K562 (cell line): ENCODE measurements around the gene HTRA3. TPM values are rescaled to one million over a fixed set of nuclear protein-coding genes. Genes with fewer than 3 reads are reported as not detected.
A peak's percentile ranks its signal among the peaks of the same experiment; 100 is the strongest.

Experiments used
- ATAC-seq: fragments of 200-7000 bp; cut with Tn5 transposase; 3 replicates; pipeline ENCODE4 v1.9.1; 2020; ENCODE audit warnings: moderate library complexity
- BruUV-seq: library from RNA; stranded (reverse); fragments of 400-500 nt; replicated peaks from 2 replicates; lab custom pipeline; 2021; lab: Mats Ljungman, UMichigan
- CTCF ChIA-PET: fragments of 300-600 bp; formaldehyde crosslinking; extraction: SDS; loops from one replicate; lab custom pipeline; 2021; ENCODE audit warnings: low intra/inter-chr PET ratio; lab: Yijun Ruan, JAX
- POLR2A ChIA-PET: fragments of 300-600, 350-650 bp; sonication (Branson Sonifier 250); formaldehyde crosslinking; extraction: SDS; loops from one replicate; lab custom pipeline; 2021; ENCODE audit warnings: antibody characterized with exemption, inconsistent platforms; lab: Yijun Ruan, JAX
- DNase-seq, 4 experiments: peaks; one replicate each; pipeline versions ENCODE4 v3.0.0 to v3.0.0-alpha.2; 2011 to 2018; ENCODE audit warnings: low spot score in 3 of 4, mixed read lengths in 3 of 4; ENCODE audit errors: extremely low read depth in 1 of 4
- FAIRE-seq: peaks from 2 replicates; lab custom pipeline; 2011; peaks lifted over from hg19 to GRCh38; lab: Jason Lieb, UNC
- H2AFZ ChIP-seq: 2 replicates; pipeline ENCODE4 v1.6.0; 2011; ENCODE audit warnings: low read depth, low read length, control low read depth, inconsistent platforms
- H3K27ac ChIP-seq: fragments of 200-600 bp; 3 replicates; pipeline ENCODE4 v1.8.0; 2011; ENCODE audit warnings: low read depth, mild to moderate bottlenecking, control low read depth, inconsistent platforms, low read length, moderate library complexity, mixed read lengths; ENCODE audit errors: extremely low read depth
- H3K27me3 ChIP-seq, 2 experiments: fragments of 300-600 bp in 1 of 2; 2 replicates in 1 of 2; 3 replicates in 1 of 2; pipeline versions ENCODE4 v1.6.0 to v1.8.0; 2011; ENCODE audit warnings: inconsistent platforms in 2 of 2, low read length in 2 of 2, mild to moderate bottlenecking in 1 of 2, mixed read lengths in 1 of 2, moderate library complexity in 1 of 2; ENCODE audit not compliant: control insufficient read depth in 2 of 2, insufficient read depth in 2 of 2
- H3K36me3 ChIP-seq: fragments of 300-600 bp; 3 replicates; pipeline ENCODE4 v1.8.0; 2011; ENCODE audit warnings: mild to moderate bottlenecking, low read length, inconsistent platforms; ENCODE audit not compliant: control insufficient read depth, insufficient read depth
- H3K4me1 ChIP-seq, 2 experiments: fragments of 200-600 bp in 1 of 2; replicated peaks in 1 of 2; 2 replicates in 1 of 2; 3 replicates in 1 of 2; pipeline versions ENCODE4 v1.5.1 to v1.8.0; 2011; ENCODE audit warnings: inconsistent platforms in 2 of 2, low read length in 2 of 2, mild to moderate bottlenecking in 1 of 2, mixed read lengths in 1 of 2, moderate library complexity in 1 of 2; ENCODE audit not compliant: control insufficient read depth in 2 of 2, insufficient read depth in 2 of 2
- H3K4me2 ChIP-seq: 2 replicates; pipeline ENCODE4 v1.6.1; 2011; ENCODE audit warnings: low read length, control low read depth, inconsistent platforms, mixed read lengths; ENCODE audit not compliant: insufficient read depth
- H3K4me3 ChIP-seq: fragments of 200-600 bp; sonication (generic), shearing (Covaris generic); 2 replicates; pipeline ENCODE4 v1.5.1; 2016; ENCODE audit warnings: control low read depth, inconsistent platforms
- H3K79me2 ChIP-seq: fragments of 200-600 bp; 3 replicates; pipeline ENCODE4 v1.8.0; 2011; ENCODE audit warnings: low read length, inconsistent platforms; ENCODE audit not compliant: control insufficient read depth, insufficient read depth
- H3K9ac ChIP-seq, 2 experiments: 2 replicates each; pipeline versions ENCODE4 v1.6.0 to v1.6.1; 2011; ENCODE audit warnings: low read depth in 2 of 2, low read length in 2 of 2, control low read depth in 1 of 2, inconsistent platforms in 1 of 2, mild to moderate bottlenecking in 1 of 2, mixed read lengths in 1 of 2; ENCODE audit not compliant: insufficient read depth in 1 of 2
- H3K9me1 ChIP-seq: one replicate; pipeline ENCODE4 v1.6.0; 2011; ENCODE audit warnings: inconsistent platforms, mild to moderate bottlenecking, low read length, moderate library complexity; ENCODE audit not compliant: control insufficient read depth, insufficient read depth
- H3K9me3 ChIP-seq: replicated peaks from 2 replicates; pipeline ENCODE4 v1.5.1; 2011; ENCODE audit warnings: low read depth, low read length, inconsistent platforms; ENCODE audit not compliant: control insufficient read depth, insufficient read depth
- H4K20me1 ChIP-seq: replicated peaks from 2 replicates; pipeline ENCODE4 v1.6.1; 2011; ENCODE audit warnings: low read length, inconsistent platforms, mixed read lengths; ENCODE audit not compliant: control insufficient read depth, insufficient read depth
- ARID2 ChIP-seq: fragments of 450-650 bp; IDR thresholded peaks from 2 replicates; pipeline ENCODE4 v1.6.1; 2017; ENCODE audit warnings: antibody characterized with exemption, mild to moderate bottlenecking
- ATF7 ChIP-seq: fragments of 450-650 bp; IDR thresholded peaks from 2 replicates; pipeline ENCODE4 v1.7.1; 2014; ENCODE audit warnings: mild to moderate bottlenecking, moderate library complexity
- DNMT1 ChIP-seq: fragments of 450-650 bp; IDR thresholded peaks from 2 replicates; pipeline ENCODE4 v1.6.1; 2016; ENCODE audit warnings: antibody characterized with exemption, mild to moderate bottlenecking
- KDM5B ChIP-seq: fragments of 200-600 bp; sonication (generic); IDR thresholded peaks from 2 replicates; pipeline ENCODE4 v1.6.1; 2012; ENCODE audit warnings: low read depth, mild to moderate bottlenecking, moderate library complexity, low read length, control low read depth, inconsistent platforms; ENCODE audit not compliant: insufficient replicate concordance
- MYC ChIP-seq, 2 experiments: fragments of 250-450 bp in 1 of 2; sonication (Bioruptor Pico) in 1 of 2; IDR thresholded peaks; 2 replicates each; pipeline versions ENCODE4 v1.5.1 to v1.6.1; 2012 to 2021; ENCODE audit warnings: low read depth in 2 of 2, borderline replicate concordance in 1 of 2, improper control_type of control experiment in 1 of 2, low read length in 1 of 2, mild to moderate bottlenecking in 1 of 2, moderate library complexity in 1 of 2
- SMC3 ChIP-seq: conservative IDR thresholded peaks from 2 replicates; pipeline ENCODE4 v1.6.1; 2011; ENCODE audit warnings: low read depth, low read length, improper control_type of control experiment; ENCODE audit not compliant: insufficient read depth
- TRIM25 ChIP-seq: fragments of 450-650 bp; IDR thresholded peaks from 2 replicates; pipeline ENCODE4 v1.7.0; 2016; ENCODE audit warnings: borderline replicate concordance
- VEZF1 ChIP-seq: fragments of 200-800 bp; sonication (Bioruptor generic); IDR thresholded peaks from 2 replicates; pipeline ENCODE4 v1.6.1; 2017; ENCODE audit warnings: missing genetic modification characterization, missing compliant biosample characterization
- XRCC5 ChIP-seq: fragments of 200-400 bp; formaldehyde crosslinking; IDR thresholded peaks from 2 replicates; pipeline ENCODE4 v1.6.1; 2017; ENCODE audit warnings: low read depth, mild to moderate bottlenecking, low read length
- ZNF253 ChIP-seq: fragments of 250-450 bp; sonication (Bioruptor Pico); conservative IDR thresholded peaks from 2 replicates; pipeline ENCODE4 v1.6.1; 2021; ENCODE audit warnings: mild to moderate bottlenecking
- WGBS: fragments of 100-300 bp; shearing (Covaris generic); methylation state at CpG from one replicate; pipeline ENCODE4 v1.1.6; 2016; ENCODE audit warnings: low coverage, mixed read lengths; ENCODE audit not compliant: insufficient coverage; ENCODE audit errors: missing lambda C conversion rate; 5-methylcytosine and 5-hydroxymethylcytosine counted together
- in situ Hi-C: fragments of 300-500 bp; cut with MboI; formaldehyde crosslinking; loops from 4 replicates; pipeline ENCODE4 v1.15.0; 2018; ENCODE audit warnings: inconsistent platforms, mixed read lengths
- intact Hi-C: fragments of 100-400 bp; cut with micrococcal nuclease; formaldehyde crosslinking; loops from 2 replicates; pipeline ENCODE4 v1.14.2; 2022
- polyA plus RNA-seq, 8 experiments: library from polyadenylated mRNA; depleted of rRNA in 4 of 8; stranded (reverse) in 5 of 8; unstranded in 3 of 8; fragments of >200 nt; fragmentation: Nextera tagmentation in 2 of 8; fragmentation: Illumina TruSeq in 1 of 8; extraction: Ambion mirVana in 2 of 8; extraction: Trizol in 1 of 8; gene quantifications; 2 replicates each; pipeline versions ENCODE4 v1.2.1 to v1.2.3, GENCODE V29; 2011 to 2014; ENCODE audit warnings: inconsistent platforms in 1 of 8, missing spikeins in 1 of 8
- total RNA-seq, 7 experiments: library from RNA; depleted of rRNA in 6 of 7; stranded (reverse); fragments of >200 nt in 6 of 7; fragmentation: Illumina TruSeq in 2 of 7; extraction: Trizol in 2 of 7; gene quantifications; 2 replicates each; pipeline versions ENCODE4 v1.2.1 to v1.2.3, GENCODE V29; 2011 to 2021; ENCODE audit warnings: low replicate concordance in 1 of 7
- TF ChIP-seq, protein P1 (sequence below), 2 experiments: fragments of 450-650 bp in 1 of 2; sonication (generic) in 1 of 2; formaldehyde crosslinking; conservative IDR thresholded peaks; 2 replicates each; pipeline versions ENCODE4 v1.4.0 to v1.8.1; 2020 to 2022; ENCODE audit warnings: mild to moderate bottlenecking in 1 of 2, missing genetic modification reagents in 1 of 2
- TF ChIP-seq, protein P2 (sequence below): sonication (generic); formaldehyde crosslinking; IDR thresholded peaks from 2 replicates; pipeline ENCODE4 v1.8.1; 2023; ENCODE audit warnings: mild to moderate bottlenecking, missing genetic modification reagents

The HTRA3 gene
- total and polyA plus RNA-seq, 9 of the 15 experiments (the other 6 are each of a cell fraction or from before 2014, with no cell fraction given), result 0.04 TPM; not detected in 8

GRCh38 chr4:8241895-8242696 lies 27.5 kb upstream of the HTRA3 start:
- Histone ChIP-seq H3K27me3 (peaks cover 0 to 40% of the 10 kb centered on the region in 2 experiments; a peak in 2 of 5 replicates), H3K4me3 (no peak overlapping the region), H3K4me2 (no peak overlapping the region), H3K79me2 (no peaks in the 10 kb centered on the region), H3K9me3 (no peaks in the 10 kb centered on the region), H2AFZ (peak overlapping the region; percentile 51; the same call in 1 of the 2 replicates), H3K9me1 (no peaks in the 10 kb centered on the region), H3K9ac (peak overlapping the region in 1 of 2 experiments; percentile 41; a peak in 1 of 4 replicates), H4K20me1 (peaks cover 4% of the 10 kb centered on the region; the same call in 1 of the 2 replicates), H3K36me3 (no peaks in the 10 kb centered on the region), H3K27ac (no peak overlapping the region; the same call in 2 of the 3 replicates), H3K4me1 (peaks cover 6 to 23% of the 10 kb centered on the region in 2 experiments; a peak in 3 of 5 replicates)
- peak; percentile 69 for FAIRE-seq
- ChIA-PET CTCF (interaction anchor here (1.1 to 4.9 kb wide), 7 partner anchors 25 to 352 kb away, joined by 3 to 69 read pairs (median 5); no protein-coding TSS in a partner anchor), POLR2A (interaction anchor here (0.6 kb wide), 1 partner anchor 195 kb away, joined by 3 read pairs; no protein-coding TSS in a partner anchor)
- intact Hi-C loops (loop anchor here (1.0 to 10.0 kb wide), 5 partner anchors 25 to 352 kb away; no protein-coding TSS in a partner anchor), in situ Hi-C loops (loop anchor here (5.0 kb wide), 1 partner anchor 160 kb away; no protein-coding TSS in a partner anchor)
- BruUV-seq, result no TSS peak
- WGBS, result 4% methylated on average over 22 of the region's 29 CpGs
- peak; percentile 80 to 95 (median 93) for DNase-seq
- ATAC-seq, result peak; percentile 97
- TF ChIP-seq VEZF1 (CRISPR knock-in tag) (peak; percentile 38; the same call in 1 of the 2 replicates), XRCC5 (0 out of 2 replicates have a peak, but pooled peaks have one; percentile 31), TRIM25 (no peak), DNMT1 (no peak), SMC3 (peak; percentile 97), KDM5B (no peak), ATF7 (0 out of 2 replicates have a peak, but pooled peaks have one; percentile 30), ZNF253 (no peak), MYC (IDR thresholded peaks at IDR 0.05; ENCODE audit: low read depth, low read length) (peak; percentile 47; the same call in 1 of the 2 replicates), MYC (CRISPR knock-in tag; IDR thresholded peaks at IDR 0.05; ENCODE audit: borderline replicate concordance, low read depth) (no peak), ARID2 (peak; percentile 63; the same call in 1 of the 2 replicates)
- TF ChIP-seq, protein P1, sequence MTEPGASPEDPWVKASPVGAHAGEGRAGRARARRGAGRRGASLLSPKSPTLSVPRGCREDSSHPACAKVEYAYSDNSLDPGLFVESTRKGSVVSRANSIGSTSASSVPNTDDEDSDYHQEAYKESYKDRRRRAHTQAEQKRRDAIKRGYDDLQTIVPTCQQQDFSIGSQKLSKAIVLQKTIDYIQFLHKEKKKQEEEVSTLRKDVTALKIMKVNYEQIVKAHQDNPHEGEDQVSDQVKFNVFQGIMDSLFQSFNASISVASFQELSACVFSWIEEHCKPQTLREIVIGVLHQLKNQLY (CRISPR knock-in tag; conservative IDR thresholded peaks at IDR 0.05), result no peak
- TF ChIP-seq, protein P2, sequence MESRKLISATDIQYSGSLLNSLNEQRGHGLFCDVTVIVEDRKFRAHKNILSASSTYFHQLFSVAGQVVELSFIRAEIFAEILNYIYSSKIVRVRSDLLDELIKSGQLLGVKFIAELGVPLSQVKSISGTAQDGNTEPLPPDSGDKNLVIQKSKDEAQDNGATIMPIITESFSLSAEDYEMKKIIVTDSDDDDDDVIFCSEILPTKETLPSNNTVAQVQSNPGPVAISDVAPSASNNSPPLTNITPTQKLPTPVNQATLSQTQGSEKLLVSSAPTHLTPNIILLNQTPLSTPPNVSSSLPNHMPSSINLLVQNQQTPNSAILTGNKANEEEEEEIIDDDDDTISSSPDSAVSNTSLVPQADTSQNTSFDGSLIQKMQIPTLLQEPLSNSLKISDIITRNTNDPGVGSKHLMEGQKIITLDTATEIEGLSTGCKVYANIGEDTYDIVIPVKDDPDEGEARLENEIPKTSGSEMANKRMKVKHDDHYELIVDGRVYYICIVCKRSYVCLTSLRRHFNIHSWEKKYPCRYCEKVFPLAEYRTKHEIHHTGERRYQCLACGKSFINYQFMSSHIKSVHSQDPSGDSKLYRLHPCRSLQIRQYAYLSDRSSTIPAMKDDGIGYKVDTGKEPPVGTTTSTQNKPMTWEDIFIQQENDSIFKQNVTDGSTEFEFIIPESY (CRISPR knock-in tag), result peak; percentile 60; the same call in 1 of the 2 replicates
